HepG2 (cell line): Measurements from ENCODE around the gene PLIN4. TPM values are rescaled to one million over a fixed set of nuclear protein-coding genes. Genes with fewer than 3 reads are reported as not detected.

ENCODE experiments used
- ATAC-seq: fragments of 200-7000 bp; cut with Tn5 transposase; 3 replicates; pipeline ENCODE4 v1.9.1; 2020; ENCODE audit warnings: mild to moderate bottlenecking, moderate library complexity
- BruUV-seq: library from RNA; stranded (reverse); fragments of 400-500 nt; replicated peaks from 2 replicates; lab custom pipeline; 2021; lab: Mats Ljungman, UMichigan
- CTCF ChIA-PET: fragments of 300-600 bp; formaldehyde crosslinking; extraction: SDS; loops from one replicate; lab custom pipeline; 2021; ENCODE audit warnings: low total read pairs, inconsistent platforms, low intra/inter-chr PET ratio; lab: Yijun Ruan, JAX
- POLR2A ChIA-PET: fragments of 350-600 bp; sonication (Branson Sonifier 250); formaldehyde crosslinking; loops from one replicate; lab custom pipeline; 2020; ENCODE audit warnings: antibody characterized with exemption, inconsistent platforms; lab: Yijun Ruan, JAX
- DNase-seq: peaks from one replicate; pipeline ENCODE4 v3.0.0-alpha.2; 2015; ENCODE audit warnings: low spot score
- FAIRE-seq: peaks from 3 replicates; lab custom pipeline; 2011; peaks lifted over from hg19 to GRCh38; lab: Jason Lieb, UNC
- H2AFZ ChIP-seq: one replicate; pipeline ENCODE4 v1.6.1; 2011; ENCODE audit warnings: low read length, inconsistent platforms
- H3K27ac ChIP-seq: fragments of 300-600 bp; 3 replicates; pipeline ENCODE4 v1.8.0; 2011; ENCODE audit warnings: mixed run types, mild to moderate bottlenecking, mixed read lengths, low read length, inconsistent platforms; ENCODE audit not compliant: insufficient read depth; ENCODE audit errors: extremely low read length
- H3K27me3 ChIP-seq, 2 experiments: fragments of 200-600 bp in 1 of 2; 2 replicates in 1 of 2; 3 replicates in 1 of 2; pipeline versions ENCODE4 v1.6.0 to v1.8.0; 2011; ENCODE audit warnings: low read length in 2 of 2, mild to moderate bottlenecking in 2 of 2, moderate library complexity in 2 of 2, inconsistent platforms in 1 of 2; ENCODE audit not compliant: insufficient read depth in 2 of 2, control insufficient read depth in 1 of 2
- H3K36me3 ChIP-seq, 2 experiments: fragments of 200-600 bp in 1 of 2; replicated peaks in 1 of 2; 2 replicates in 1 of 2; 3 replicates in 1 of 2; pipeline versions ENCODE4 v1.5.1 to v1.8.0; 2011; ENCODE audit warnings: low read length in 2 of 2, inconsistent platforms in 1 of 2; ENCODE audit not compliant: insufficient read depth in 2 of 2, control insufficient read depth in 1 of 2
- H3K4me1 ChIP-seq: 2 replicates; pipeline ENCODE4 v1.5.1; 2012; ENCODE audit warnings: low read length, inconsistent platforms; ENCODE audit not compliant: insufficient read depth
- H3K4me2 ChIP-seq: 2 replicates; pipeline ENCODE4 v1.6.0; 2011; ENCODE audit warnings: low read depth, low read length, inconsistent platforms
- H3K4me3 ChIP-seq, 3 experiments: fragments of 200-600 bp in 1 of 3; sonication (generic), shearing (Covaris generic) in 1 of 3; replicated peaks in 1 of 3; 2 replicates each; pipeline ENCODE4 v1.5.1; 2011 to 2016; ENCODE audit warnings: low read length in 3 of 3, inconsistent platforms in 2 of 3, low read depth in 2 of 3, mild to moderate bottlenecking in 2 of 3, control low read depth in 1 of 3, mixed read lengths in 1 of 3; ENCODE audit not compliant: insufficient read depth in 1 of 3
- H3K79me2 ChIP-seq: one replicate; pipeline ENCODE4 v1.6.1; 2011; ENCODE audit warnings: low read length, inconsistent platforms; ENCODE audit not compliant: insufficient read depth
- H3K9ac ChIP-seq: 2 replicates; pipeline ENCODE4 v1.6.0; 2011; ENCODE audit warnings: mild to moderate bottlenecking, low read depth, low read length, inconsistent platforms; ENCODE audit not compliant: insufficient read depth
- H3K9me3 ChIP-seq: 2 replicates; pipeline ENCODE4 v1.5.1; 2012; ENCODE audit warnings: mild to moderate bottlenecking, low read length
- H4K20me1 ChIP-seq: 2 replicates; pipeline ENCODE4 v1.6.0; 2011; ENCODE audit warnings: inconsistent platforms, mild to moderate bottlenecking, low read length, moderate library complexity; ENCODE audit not compliant: insufficient read depth
- EZH2 ChIP-seq: conservative IDR thresholded peaks from 2 replicates; pipeline ENCODE4 v1.6.1; 2012; ENCODE audit warnings: mild to moderate bottlenecking, low read depth, low read length, moderate library complexity
- HOXA7 ChIP-seq: sonication (generic); formaldehyde crosslinking; IDR thresholded peaks from 2 replicates; pipeline ENCODE4 v1.8.1; 2022; ENCODE audit warnings: mild to moderate bottlenecking, missing genetic modification reagents, moderate library complexity
- IKZF1 ChIP-seq: fragments of 450-650 bp; IDR thresholded peaks from 2 replicates; pipeline ENCODE4 v1.7.1; 2016
- IRX3 ChIP-seq: sonication (generic); formaldehyde crosslinking; IDR thresholded peaks from 2 replicates; pipeline ENCODE4 v1.8.1; 2023; ENCODE audit warnings: mild to moderate bottlenecking, low read depth, missing genetic modification reagents, borderline replicate concordance
- KAT7 ChIP-seq: IDR thresholded peaks from 2 replicates; pipeline ENCODE4 v1.6.1; 2018; ENCODE audit warnings: borderline replicate concordance, missing compliant biosample characterization
- MYC ChIP-seq: sonication (generic); formaldehyde crosslinking; IDR thresholded peaks from 2 replicates; pipeline ENCODE4 v1.9.0; 2021; ENCODE audit warnings: missing genetic modification reagents, borderline replicate concordance
- NFIC ChIP-seq: IDR thresholded peaks from 2 replicates; pipeline ENCODE4 v1.6.1; 2012; ENCODE audit warnings: mild to moderate bottlenecking, low read length, inconsistent platforms
- POLR2A ChIP-seq, 2 experiments: IDR thresholded peaks; 2 replicates each; pipeline ENCODE4 v1.6.1; 2011; ENCODE audit warnings: low read depth in 2 of 2, low read length in 2 of 2, mild to moderate bottlenecking in 1 of 2, moderate library complexity in 1 of 2; ENCODE audit not compliant: insufficient read depth in 1 of 2
- SIN3B ChIP-seq: fragments of 150-350 bp; IDR thresholded peaks from 2 replicates; pipeline ENCODE4 v1.6.1; 2014; ENCODE audit warnings: low read length
- SRF ChIP-seq: IDR thresholded peaks from 2 replicates; pipeline ENCODE4 v1.6.1; 2011; ENCODE audit warnings: mild to moderate bottlenecking, low read depth, low read length, moderate library complexity
- TEAD2 ChIP-seq: sonication (generic); formaldehyde crosslinking; IDR thresholded peaks from 2 replicates; pipeline ENCODE4 v1.9.0; 2021; ENCODE audit warnings: missing genetic modification reagents
- TOPORS ChIP-seq: sonication (generic); formaldehyde crosslinking; IDR thresholded peaks from 2 replicates; pipeline ENCODE4 v1.8.0; 2023; ENCODE audit warnings: mild to moderate bottlenecking, missing genetic modification reagents
- ZKSCAN8 ChIP-seq: IDR thresholded peaks from 2 replicates; pipeline ENCODE4 v1.6.1; 2016; ENCODE audit warnings: borderline replicate concordance, missing genetic modification reagents, missing compliant biosample characterization
- ZNF629 ChIP-seq: sonication (generic); formaldehyde crosslinking; conservative IDR thresholded peaks from 2 replicates; pipeline ENCODE4 v1.5.0; 2020; ENCODE audit warnings: missing genetic modification reagents
- ZNF724P ChIP-seq: sonication (generic); formaldehyde crosslinking; IDR thresholded peaks from 2 replicates; pipeline ENCODE4 v1.8.0; 2022; ENCODE audit warnings: missing genetic modification reagents, borderline replicate concordance
- ZSCAN29 ChIP-seq: sonication (generic); formaldehyde crosslinking; conservative IDR thresholded peaks from 2 replicates; pipeline ENCODE4 v1.4.0; 2020; ENCODE audit warnings: mild to moderate bottlenecking, missing genetic modification reagents
- WGBS: methylation state at CpG from one replicate; pipeline ENCODE4 v1.1.6; 2017; ENCODE audit warnings: low lambda C conversion rate; 5-methylcytosine and 5-hydroxymethylcytosine counted together
- in situ Hi-C: cut with HindIII; loops from 2 replicates; pipeline ENCODE4 v1.10.0; 2017; ENCODE audit warnings: low pct_unique_long_range_greater_than_20kb; ENCODE audit not compliant: extremely low pct_ligation_motif_present
- intact Hi-C: fragments of 100-400 bp; cut with micrococcal nuclease; formaldehyde crosslinking; loops from one replicate; pipeline ENCODE4 v1.10.0; 2022; ENCODE audit not compliant: unreplicated experiment
- polyA plus RNA-seq, 8 experiments: library from polyadenylated mRNA; depleted of rRNA in 3 of 8; stranded (reverse) in 7 of 8; unstranded in 1 of 8; fragments of >200 nt; fragmentation: Illumina TruSeq in 4 of 8; extraction: Trizol in 4 of 8; gene quantifications; 2 replicates each; pipeline versions ENCODE4 v1.2.1 to v1.2.3, GENCODE V29; 2011 to 2016; ENCODE audit warnings: low read depth in 4 of 8, missing spikeins in 1 of 8, mixed read lengths in 1 of 8; ENCODE audit not compliant: insufficient read depth in 1 of 8
- total RNA-seq, 5 experiments: library from RNA; depleted of rRNA; stranded (reverse); fragments of >200 nt; fragmentation: Illumina TruSeq; extraction: Trizol; gene quantifications; 2 replicates each; pipeline ENCODE4 v1.2.3, GENCODE V29; 2016; ENCODE audit warnings: low read depth in 1 of 5
- TF ChIP-seq, protein P1 (sequence below): sonication (generic); formaldehyde crosslinking; IDR thresholded peaks from 2 replicates; pipeline ENCODE4 v1.4.0; 2020; ENCODE audit warnings: low read depth, missing genetic modification reagents
- TF ChIP-seq, protein P2 (sequence below): IDR thresholded peaks from 2 replicates; pipeline ENCODE4 v1.6.1; 2016; ENCODE audit warnings: low read depth, control low read depth

Gene PLIN4
- total and polyA plus RNA-seq, 2 of the 13 experiments (the other 11 are each of a cell fraction or from before 2014, with no cell fraction given) = 1.1 to 1.3 TPM

DNA sequence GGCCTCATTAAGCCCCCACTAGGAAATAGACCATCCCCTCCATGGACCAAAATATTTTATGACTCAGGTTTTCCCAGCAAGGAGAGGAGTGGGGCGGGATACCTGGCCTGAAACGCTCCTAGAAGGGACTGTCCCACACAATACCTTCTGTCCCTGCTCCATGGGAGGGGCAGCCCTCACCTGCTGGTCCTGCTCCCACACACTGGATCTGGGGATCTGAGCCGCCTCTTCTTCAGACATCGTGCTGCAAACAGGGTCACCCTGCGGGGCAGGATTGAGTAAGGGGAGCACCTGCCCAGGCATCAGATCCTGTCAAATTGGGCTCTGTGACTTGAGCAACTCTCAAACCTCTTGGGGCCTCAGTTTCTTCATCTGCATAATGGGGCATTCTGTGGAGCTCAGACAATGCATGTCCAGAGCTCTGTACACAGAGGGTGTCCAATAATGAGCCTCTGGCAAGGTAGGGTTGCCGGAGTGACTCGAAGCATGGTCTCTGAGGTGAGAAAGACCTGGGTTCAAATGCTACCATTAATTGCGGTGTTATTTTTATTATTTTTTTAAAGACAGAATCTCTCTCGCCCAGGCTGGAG is 15.6 kb upstream of the PLIN4 start:
- Histone ChIP-seq H3K4me1 (peaks cover 74% of the 10 kb centered on the region), H3K4me2 (no peak overlapping the region), H3K27me3 (no peaks in the 10 kb centered on the region; a peak in 1 of 5 replicates), H2AFZ (no peak overlapping the region), H3K79me2 (no peaks in the 10 kb centered on the region), H3K4me3 (no peak overlapping the region), H3K36me3 (no peaks in the 10 kb centered on the region), H4K20me1 (peaks cover 6% of the 10 kb centered on the region; the same call in 1 of the 2 replicates), H3K9ac (no peak overlapping the region), H3K9me3 (no peaks in the 10 kb centered on the region), H3K27ac (no peak overlapping the region)
- intact Hi-C loops (no loop called here), in situ Hi-C loops (no loop called here)
- FAIRE-seq (no peak), DNase-seq (no peak), ATAC-seq (no peak)
- CTCF ChIA-PET = no interaction called here
- TF ChIP-seq SRF = no peak
- no peak for TF ChIP-seq TEAD2 (CRISPR knock-in tag)
- TF ChIP-seq ZNF724P (CRISPR knock-in tag) = no peak
- no peak for TF ChIP-seq MYC (CRISPR knock-in tag)
- TF ChIP-seq KAT7 = no peak
- peak; percentile 51; the same call in 1 of the 2 replicates for TF ChIP-seq ZKSCAN8 (CRISPR knock-in tag)
- TF ChIP-seq, protein P1, sequence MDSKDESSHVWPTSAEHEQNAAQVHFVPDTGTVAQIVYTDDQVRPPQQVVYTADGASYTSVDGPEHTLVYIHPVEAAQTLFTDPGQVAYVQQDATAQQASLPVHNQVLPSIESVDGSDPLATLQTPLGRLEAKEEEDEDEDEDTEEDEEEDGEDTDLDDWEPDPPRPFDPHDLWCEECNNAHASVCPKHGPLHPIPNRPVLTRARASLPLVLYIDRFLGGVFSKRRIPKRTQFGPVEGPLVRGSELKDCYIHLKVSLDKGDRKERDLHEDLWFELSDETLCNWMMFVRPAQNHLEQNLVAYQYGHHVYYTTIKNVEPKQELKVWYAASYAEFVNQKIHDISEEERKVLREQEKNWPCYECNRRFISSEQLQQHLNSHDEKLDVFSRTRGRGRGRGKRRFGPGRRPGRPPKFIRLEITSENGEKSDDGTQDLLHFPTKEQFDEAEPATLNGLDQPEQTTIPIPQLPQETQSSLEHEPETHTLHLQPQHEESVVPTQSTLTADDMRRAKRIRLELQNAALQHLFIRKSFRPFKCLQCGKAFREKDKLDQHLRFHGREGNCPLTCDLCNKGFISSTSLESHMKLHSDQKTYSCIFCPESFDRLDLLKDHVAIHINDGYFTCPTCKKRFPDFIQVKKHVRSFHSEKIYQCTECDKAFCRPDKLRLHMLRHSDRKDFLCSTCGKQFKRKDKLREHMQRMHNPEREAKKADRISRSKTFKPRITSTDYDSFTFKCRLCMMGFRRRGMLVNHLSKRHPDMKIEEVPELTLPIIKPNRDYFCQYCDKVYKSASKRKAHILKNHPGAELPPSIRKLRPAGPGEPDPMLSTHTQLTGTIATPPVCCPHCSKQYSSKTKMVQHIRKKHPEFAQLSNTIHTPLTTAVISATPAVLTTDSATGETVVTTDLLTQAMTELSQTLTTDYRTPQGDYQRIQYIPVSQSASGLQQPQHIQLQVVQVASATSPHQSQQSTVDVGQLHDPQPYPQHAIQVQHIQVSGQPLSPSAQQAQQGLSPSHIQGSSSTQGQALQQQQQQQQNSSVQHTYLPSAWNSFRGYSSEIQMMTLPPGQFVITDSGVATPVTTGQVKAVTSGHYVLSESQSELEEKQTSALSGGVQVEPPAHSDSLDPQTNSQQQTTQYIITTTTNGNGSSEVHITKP (CRISPR knock-in tag) = no peak
- no peak for TF ChIP-seq POLR2A (IDR thresholded peaks at IDR 0.05; ENCODE audit: insufficient read depth in 1 of 2, low read depth in 2 of 2, low read length in 2 of 2)
- no peak for TF ChIP-seq TOPORS (CRISPR knock-in tag)
- no peak for TF ChIP-seq ZSCAN29
- TF ChIP-seq NFIC = no peak
- no peak for TF ChIP-seq HOXA7
- no peak for TF ChIP-seq IKZF1
- TF ChIP-seq IRX3 (CRISPR knock-in tag) = no peak
- TF ChIP-seq, protein P2, sequence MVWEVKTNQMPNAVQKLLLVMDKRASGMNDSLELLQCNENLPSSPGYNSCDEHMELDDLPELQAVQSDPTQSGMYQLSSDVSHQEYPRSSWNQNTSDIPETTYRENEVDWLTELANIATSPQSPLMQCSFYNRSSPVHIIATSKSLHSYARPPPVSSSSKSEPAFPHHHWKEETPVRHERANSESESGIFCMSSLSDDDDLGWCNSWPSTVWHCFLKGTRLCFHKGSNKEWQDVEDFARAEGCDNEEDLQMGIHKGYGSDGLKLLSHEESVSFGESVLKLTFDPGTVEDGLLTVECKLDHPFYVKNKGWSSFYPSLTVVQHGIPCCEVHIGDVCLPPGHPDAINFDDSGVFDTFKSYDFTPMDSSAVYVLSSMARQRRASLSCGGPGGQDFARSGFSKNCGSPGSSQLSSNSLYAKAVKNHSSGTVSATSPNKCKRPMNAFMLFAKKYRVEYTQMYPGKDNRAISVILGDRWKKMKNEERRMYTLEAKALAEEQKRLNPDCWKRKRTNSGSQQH (CRISPR knock-in tag) = no peak
- peak; percentile 84; the same call in 1 of the 2 replicates for TF ChIP-seq ZNF629
- TF ChIP-seq SIN3B = no peak
- TF ChIP-seq EZH2 = no peak
- WGBS = 79% methylated on average over 6 of the region's 9 CpGs
- POLR2A ChIA-PET = interaction anchor here (1.3 to 2.5 kb wide), 4 partner anchors 9 to 192 kb away, joined by 4 to 38 read pairs (median 9); partner anchors contain the start of gene HDGFL2
- BruUV-seq = no TSS peak
